NT2/D1 (cell line): ENCODE results near the gene SYDE2.

Source experiments
- SUZ12 ChIP-seq: IDR thresholded peaks from 2 replicates; pipeline ENCODE4 v1.6.1; 2011; ENCODE audit not compliant: insufficient read length, insufficient read depth; ENCODE audit errors: extremely low read depth
- YY1 ChIP-seq: IDR thresholded peaks from 2 replicates; pipeline ENCODE4 v1.6.1; 2011; ENCODE audit not compliant: insufficient read length, insufficient read depth

DNA sequence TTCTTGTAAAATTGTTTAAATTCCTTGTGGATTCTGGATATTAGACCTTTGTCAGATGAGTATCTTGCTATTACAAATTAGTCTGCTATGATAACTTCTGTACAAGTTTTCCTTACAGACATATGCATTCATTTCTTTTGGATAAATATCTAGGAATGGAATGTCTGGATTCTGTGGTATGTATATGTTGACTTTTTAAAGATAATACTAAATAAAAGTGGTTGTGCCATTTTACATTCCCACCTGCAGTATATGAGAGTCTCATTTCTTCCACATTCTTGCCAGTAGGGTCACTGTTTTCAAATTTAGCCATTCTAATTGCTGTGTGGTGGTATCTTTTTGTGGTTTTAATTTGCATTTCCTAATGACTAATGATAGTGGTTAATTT, 53.9 kb downstream of the SYDE2 start:
- TF ChIP-seq SUZ12 (no peak), YY1 (no peak)
